GM23248 (cell line): ENCODE measurements around the gene SCOC. TPM values are rescaled to one million over a fixed set of nuclear protein-coding genes. Genes with fewer than 3 reads are reported as not detected.
"Not testable (repeated sequence)": the region's sequence is repeated elsewhere in the genome, so short reads cannot be mapped to it uniquely, and the experiment has no call there.

ENCODE experiments used
- DNase-seq: peaks from one replicate; pipeline ENCODE4 v3.0.0-alpha.2; 2015
- H2AFZ ChIP-seq: fragments of 200-600 bp; sonication (generic); 2 replicates; pipeline ENCODE4 v1.6.1; 2016; ENCODE audit warnings: antibody characterized with exemption
- H3F3A ChIP-seq: fragments of 200-600 bp; sonication (generic); 2 replicates; pipeline ENCODE4 v1.6.1; 2016; ENCODE audit warnings: mild to moderate bottlenecking, antibody characterized with exemption, mixed run types; ENCODE audit not compliant: insufficient read depth
- H3K27ac ChIP-seq: fragments of 200-600 bp; sonication (generic); 2 replicates; pipeline ENCODE4 v1.5.1; 2016; ENCODE audit warnings: mild to moderate bottlenecking
- H3K27me3 ChIP-seq: fragments of 200-600 bp; sonication (generic); replicated peaks from 2 replicates; pipeline ENCODE4 v1.6.1; 2016; ENCODE audit warnings: mild to moderate bottlenecking; ENCODE audit not compliant: insufficient read depth
- H3K36me3 ChIP-seq: fragments of 200-600 bp; sonication (generic); 2 replicates; pipeline ENCODE4 v1.6.1; 2016; ENCODE audit warnings: low read depth, mild to moderate bottlenecking
- H3K4me1 ChIP-seq: fragments of 200-600 bp; sonication (generic); 2 replicates; pipeline ENCODE4 v1.6.1; 2016; ENCODE audit warnings: mild to moderate bottlenecking; ENCODE audit not compliant: insufficient read depth
- H3K4me2 ChIP-seq: fragments of 200-600 bp; sonication (generic); one replicate; pipeline ENCODE4 v1.6.1; 2016; ENCODE audit warnings: mild to moderate bottlenecking; ENCODE audit not compliant: unreplicated experiment
- H3K4me3 ChIP-seq: fragments of 200-600 bp; sonication (generic); 2 replicates; pipeline ENCODE4 v1.5.1; 2016; ENCODE audit warnings: mild to moderate bottlenecking
- H3K79me2 ChIP-seq: fragments of 200-600 bp; sonication (generic); 2 replicates; pipeline ENCODE4 v1.6.1; 2016; ENCODE audit warnings: mild to moderate bottlenecking; ENCODE audit not compliant: insufficient read depth
- H3K9ac ChIP-seq: fragments of 200-600 bp; sonication (generic); 2 replicates; pipeline ENCODE4 v1.6.1; 2016; ENCODE audit warnings: mild to moderate bottlenecking
- H3K9me2 ChIP-seq: fragments of 200-600 bp; sonication (generic); 2 replicates; pipeline ENCODE4 v1.6.1; 2016; ENCODE audit warnings: mixed run types, mild to moderate bottlenecking, moderate library complexity; ENCODE audit not compliant: insufficient read depth
- H3K9me3 ChIP-seq: fragments of 200-600 bp; sonication (generic); one replicate; pipeline ENCODE4 v1.6.1; 2017; ENCODE audit warnings: low read depth
- H4K20me1 ChIP-seq: fragments of 200-600 bp; sonication (generic); 2 replicates; pipeline ENCODE4 v1.6.0; 2016; ENCODE audit not compliant: insufficient read depth
- EZH2 ChIP-seq: fragments of 200-600 bp; sonication (generic); IDR thresholded peaks from 2 replicates; pipeline ENCODE4 v1.6.1; 2018; ENCODE audit warnings: antibody characterized with exemption, mild to moderate bottlenecking; ENCODE audit not compliant: insufficient read depth, poor library complexity, severe bottlenecking
- EZH2phosphoT487 ChIP-seq: fragments of 200-600 bp; sonication (generic); IDR thresholded peaks from 2 replicates; pipeline ENCODE4 v1.6.1; 2018; ENCODE audit warnings: antibody characterized with exemption, moderate library complexity, mild to moderate bottlenecking, low read depth; ENCODE audit not compliant: insufficient read depth
- whole genome bisulfite sequencing, 2 experiments: methylation state at CpG; one replicate each; pipeline ENCODE4 v1.1.6; 2015 to 2017; ENCODE audit warnings: low lambda C conversion rate in 2 of 2, low coverage in 1 of 2; ENCODE audit errors: missing lambda C conversion rate in 2 of 2; 5-methylcytosine and 5-hydroxymethylcytosine counted together
- in situ Hi-C: fragments of 300-500 bp; cut with MboI; formaldehyde crosslinking; loops from 2 replicates; pipeline ENCODE4 v1.15.0; 2020
- polyA plus RNA-seq: library from polyadenylated mRNA; unstranded; fragments of >200 nt; fragmentation: Nextera tagmentation; extraction: Ambion mirVana; gene quantifications from 2 replicates; pipeline ENCODE4 v1.2.1, GENCODE V29; 2016
- total RNA-seq: library from RNA; depleted of rRNA; stranded (reverse); fragments of >200 nt; shearing (Covaris generic); gene quantifications from 2 replicates; pipeline ENCODE4 v1.2.3, GENCODE V29; 2014

SCOC gene
- total and polyA plus RNA-seq, 2 experiments from 2014 or later, result 104 to 124 TPM

- WGBS, 2 experiments, result 52 to 55% methylated on average over 2 of the region's 2 CpGs
- no peaks in the 10 kb centered on the region for H4K20me1 ChIP-seq
- H3K9ac ChIP-seq, result no peak overlapping the region
- no peaks in the 10 kb centered on the region for H3F3A ChIP-seq
- no peaks in the 10 kb centered on the region for H3K9me2 ChIP-seq
- 0 out of 2 replicates have a peak overlapping the region, but pooled peaks have one; percentile 26 for H2AFZ ChIP-seq
- no peak overlapping the region for H3K4me2 ChIP-seq
- H3K4me3 ChIP-seq, result no peak overlapping the region
- in situ Hi-C loops, result no loop called here
- no peaks in the 10 kb centered on the region for H3K27me3 ChIP-seq
- H3K4me1 ChIP-seq, result no peaks in the 10 kb centered on the region
- TF ChIP-seq EZH2, result no peak
- no peak for TF ChIP-seq EZH2phosphoT487
- no peak overlapping the region for H3K27ac ChIP-seq
- H3K9me3 ChIP-seq, result no peaks in the 10 kb centered on the region
- DNase-seq, result no peak
- no peaks in the 10 kb centered on the region for H3K79me2 ChIP-seq
- no peaks in the 10 kb centered on the region for H3K36me3 ChIP-seq
Observed at GRCh38 chr4:140400111-140400510, 26.7 kb downstream of the SCOC start.

DNA sequence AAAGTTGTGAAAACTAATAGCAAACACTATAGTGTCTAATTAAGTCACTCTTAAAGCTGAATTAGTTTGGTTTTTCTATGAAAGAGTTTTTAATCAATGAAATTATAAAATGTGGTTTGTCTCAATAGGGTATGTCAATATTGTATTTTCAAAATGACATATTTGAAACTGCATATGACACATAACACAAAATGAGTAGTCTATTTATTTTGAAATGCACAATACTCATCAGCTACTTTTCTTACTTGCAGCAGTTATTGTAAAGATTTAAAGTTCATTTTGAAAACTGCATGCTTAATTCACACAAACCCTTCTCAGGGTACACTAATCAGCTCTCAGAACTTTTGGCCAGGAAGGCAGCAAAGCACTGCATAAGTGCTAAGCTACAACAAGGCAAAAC, 32.8 kb downstream of the SCOC start:
- Histone ChIP-seq H3K9me3 (no peaks in the 10 kb centered on the region), H3K27me3 (no peaks in the 10 kb centered on the region), H3K79me2 (no peaks in the 10 kb centered on the region), H3K36me3 (no peaks in the 10 kb centered on the region), H4K20me1 (no peaks in the 10 kb centered on the region), H3K9ac (no peak overlapping the region), H3K9me2 (no peaks in the 10 kb centered on the region), H3K4me1 (no peaks in the 10 kb centered on the region), H2AFZ (no peak overlapping the region), H3K4me2 (no peak overlapping the region), H3F3A (no peaks in the 10 kb centered on the region), H3K4me3 (no peak overlapping the region), H3K27ac (no peak overlapping the region)
- TF ChIP-seq EZH2phosphoT487 (no peak), EZH2 (no peak)
- DNase-seq, result no peak
- in situ Hi-C loops, result no loop called here

- no peak overlapping the region for H2AFZ ChIP-seq
- H3K36me3 ChIP-seq, result no peaks in the 10 kb centered on the region
- H3F3A ChIP-seq, result no peaks in the 10 kb centered on the region
- TF ChIP-seq EZH2 (no peak), EZH2phosphoT487 (no peak)
- in situ Hi-C loops, result no loop called here
- 70 to 100% methylated on average over 1 of the region's 1 CpG for whole genome bisulfite sequencing, 2 experiments
- no peaks in the 10 kb centered on the region for H4K20me1 ChIP-seq
- H3K9ac ChIP-seq, result no peak overlapping the region
- H3K9me2 ChIP-seq, result no peaks in the 10 kb centered on the region
- no peaks in the 10 kb centered on the region for H3K9me3 ChIP-seq
- H3K4me3 ChIP-seq, result no peak overlapping the region
- no peak for DNase-seq
- H3K4me1 ChIP-seq, result no peaks in the 10 kb centered on the region
- H3K4me2 ChIP-seq, result no peak overlapping the region
- no peaks in the 10 kb centered on the region for H3K27me3 ChIP-seq
- no peaks in the 10 kb centered on the region for H3K79me2 ChIP-seq
- H3K27ac ChIP-seq, result no peak overlapping the region
Observed at GRCh38 chr4:140408974-140409373, 35.5 kb downstream of the SCOC start.

DNA sequence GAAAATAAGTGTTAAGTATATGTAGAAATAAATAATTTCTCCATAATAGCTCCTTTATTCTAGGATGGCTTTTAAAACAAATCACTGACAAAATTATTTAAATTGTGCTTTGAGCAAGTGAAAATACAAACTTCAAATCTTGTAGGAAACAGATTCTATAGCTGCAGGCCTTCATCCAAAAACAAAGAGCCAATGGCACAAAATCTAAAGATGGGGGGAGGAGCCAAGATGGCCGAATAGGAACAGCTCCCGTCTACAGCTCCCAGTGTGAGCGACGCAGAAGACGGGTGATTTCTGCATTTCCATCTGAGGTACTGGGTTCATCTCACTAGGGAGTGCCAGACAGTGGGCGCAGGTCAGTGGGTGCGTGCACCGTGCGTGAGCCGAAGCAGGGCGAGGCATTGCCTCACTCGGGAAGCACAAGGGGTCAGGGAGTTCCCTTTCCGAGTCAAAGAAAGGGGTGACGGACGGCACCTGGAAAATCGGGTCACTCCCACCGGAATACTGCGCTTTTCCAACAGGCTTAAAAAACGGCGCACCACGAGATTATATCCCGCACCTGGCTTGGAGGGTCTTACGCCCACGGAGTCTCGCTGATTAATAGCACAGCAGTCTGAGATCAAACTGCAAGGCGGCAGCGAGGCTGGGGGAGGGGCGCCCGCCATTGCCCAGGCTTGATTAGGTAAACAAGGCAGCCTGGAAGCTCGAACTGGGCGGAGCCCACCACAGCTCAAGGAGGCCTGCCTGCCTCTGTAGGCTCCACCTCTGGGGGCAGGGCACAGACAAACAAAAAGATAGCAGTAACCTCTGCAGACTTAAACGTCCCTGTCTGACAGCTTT, 39.9 kb downstream of the SCOC start:
- H3K9me3 ChIP-seq, H3K27me3 ChIP-seq, H3K36me3 ChIP-seq, H3K4me1 ChIP-seq, H3F3A ChIP-seq, H2AFZ ChIP-seq, H3K27ac ChIP-seq, H3K79me2 ChIP-seq, H3K9me2 ChIP-seq, H3K4me3 ChIP-seq, DNase-seq, H3K9ac ChIP-seq, H4K20me1 ChIP-seq, in situ Hi-C loops, H3K4me2 ChIP-seq: not testable (repeated sequence)
- 86 to 91% methylated on average over 19 to 31 of the region's 32 CpGs for WGBS, 2 experiments

- in situ Hi-C loops, result no loop called here
- no peak overlapping the region for H2AFZ ChIP-seq
- peak overlapping the region; percentile 9 for H3K4me2 ChIP-seq
- H3K9ac ChIP-seq, result no peak overlapping the region
- H3K27ac ChIP-seq, result peak overlapping the region; percentile 49
- H3K36me3 ChIP-seq, result no peaks in the 10 kb centered on the region
- H3K79me2 ChIP-seq, result no peaks in the 10 kb centered on the region
- no peaks in the 10 kb centered on the region for H3K9me3 ChIP-seq
- H3K4me3 ChIP-seq, result no peak overlapping the region
- TF ChIP-seq EZH2 (no peak), EZH2phosphoT487 (no peak)
- H3K9me2 ChIP-seq, result no peaks in the 10 kb centered on the region
- no peaks in the 10 kb centered on the region for H3K27me3 ChIP-seq
- no peaks in the 10 kb centered on the region for H4K20me1 ChIP-seq
- DNase-seq, result peak; percentile 69
- H3K4me1 ChIP-seq, result peaks cover 26% of the 10 kb centered on the region
- H3F3A ChIP-seq, result peaks cover 25% of the 10 kb centered on the region
Observed at GRCh38 chr4:140423106-140423505, 49.7 kb downstream of the SCOC start.
